K562 (cell line): ENCODE measurements around the gene SPIRE1. TPM values are rescaled to one million over a fixed set of nuclear protein-coding genes. Genes with fewer than 3 reads are reported as not detected.

ENCODE experiments used
- ATAC-seq: fragments of 200-7000 bp; cut with Tn5 transposase; 3 replicates; pipeline ENCODE4 v1.9.1; 2020; ENCODE audit warnings: moderate library complexity
- BruUV-seq: library from RNA; stranded (reverse); fragments of 400-500 nt; replicated peaks from 2 replicates; lab custom pipeline; 2021; lab: Mats Ljungman, UMichigan
- CTCF ChIA-PET: fragments of 300-600 bp; formaldehyde crosslinking; extraction: SDS; loops from one replicate; lab custom pipeline; 2021; ENCODE audit warnings: low intra/inter-chr PET ratio; lab: Yijun Ruan, JAX
- POLR2A ChIA-PET: fragments of 300-600, 350-650 bp; sonication (Branson Sonifier 250); formaldehyde crosslinking; extraction: SDS; loops from one replicate; lab custom pipeline; 2021; ENCODE audit warnings: antibody characterized with exemption, inconsistent platforms; lab: Yijun Ruan, JAX
- DNase-seq, 4 experiments: peaks; one replicate each; pipeline versions ENCODE4 v3.0.0 to v3.0.0-alpha.2; 2011 to 2018; ENCODE audit warnings: low spot score in 3 of 4, mixed read lengths in 3 of 4; ENCODE audit errors: extremely low read depth in 1 of 4
- FAIRE-seq: peaks from 2 replicates; lab custom pipeline; 2011; peaks lifted over from hg19 to GRCh38; lab: Jason Lieb, UNC
- H2AFZ ChIP-seq: 2 replicates; pipeline ENCODE4 v1.6.0; 2011; ENCODE audit warnings: low read depth, low read length, control low read depth, inconsistent platforms
- H3K27ac ChIP-seq: fragments of 200-600 bp; 3 replicates; pipeline ENCODE4 v1.8.0; 2011; ENCODE audit warnings: low read depth, mild to moderate bottlenecking, control low read depth, inconsistent platforms, low read length, moderate library complexity, mixed read lengths; ENCODE audit errors: extremely low read depth
- H3K27me3 ChIP-seq, 2 experiments: fragments of 300-600 bp in 1 of 2; 2 replicates in 1 of 2; 3 replicates in 1 of 2; pipeline versions ENCODE4 v1.6.0 to v1.8.0; 2011; ENCODE audit warnings: inconsistent platforms in 2 of 2, low read length in 2 of 2, mild to moderate bottlenecking in 1 of 2, mixed read lengths in 1 of 2, moderate library complexity in 1 of 2; ENCODE audit not compliant: control insufficient read depth in 2 of 2, insufficient read depth in 2 of 2
- H3K36me3 ChIP-seq: fragments of 300-600 bp; 3 replicates; pipeline ENCODE4 v1.8.0; 2011; ENCODE audit warnings: mild to moderate bottlenecking, low read length, inconsistent platforms; ENCODE audit not compliant: control insufficient read depth, insufficient read depth
- H3K4me1 ChIP-seq, 2 experiments: fragments of 200-600 bp in 1 of 2; replicated peaks in 1 of 2; 2 replicates in 1 of 2; 3 replicates in 1 of 2; pipeline versions ENCODE4 v1.5.1 to v1.8.0; 2011; ENCODE audit warnings: inconsistent platforms in 2 of 2, low read length in 2 of 2, mild to moderate bottlenecking in 1 of 2, mixed read lengths in 1 of 2, moderate library complexity in 1 of 2; ENCODE audit not compliant: control insufficient read depth in 2 of 2, insufficient read depth in 2 of 2
- H3K4me2 ChIP-seq: 2 replicates; pipeline ENCODE4 v1.6.1; 2011; ENCODE audit warnings: low read length, control low read depth, inconsistent platforms, mixed read lengths; ENCODE audit not compliant: insufficient read depth
- H3K4me3 ChIP-seq: fragments of 200-600 bp; sonication (generic), shearing (Covaris generic); 2 replicates; pipeline ENCODE4 v1.5.1; 2016; ENCODE audit warnings: control low read depth, inconsistent platforms
- H3K79me2 ChIP-seq: fragments of 200-600 bp; 3 replicates; pipeline ENCODE4 v1.8.0; 2011; ENCODE audit warnings: low read length, inconsistent platforms; ENCODE audit not compliant: control insufficient read depth, insufficient read depth
- H3K9ac ChIP-seq, 2 experiments: 2 replicates each; pipeline versions ENCODE4 v1.6.0 to v1.6.1; 2011; ENCODE audit warnings: low read depth in 2 of 2, low read length in 2 of 2, control low read depth in 1 of 2, inconsistent platforms in 1 of 2, mild to moderate bottlenecking in 1 of 2, mixed read lengths in 1 of 2; ENCODE audit not compliant: insufficient read depth in 1 of 2
- H3K9me1 ChIP-seq: one replicate; pipeline ENCODE4 v1.6.0; 2011; ENCODE audit warnings: inconsistent platforms, mild to moderate bottlenecking, low read length, moderate library complexity; ENCODE audit not compliant: control insufficient read depth, insufficient read depth
- H3K9me3 ChIP-seq: replicated peaks from 2 replicates; pipeline ENCODE4 v1.5.1; 2011; ENCODE audit warnings: low read depth, low read length, inconsistent platforms; ENCODE audit not compliant: control insufficient read depth, insufficient read depth
- H4K20me1 ChIP-seq: replicated peaks from 2 replicates; pipeline ENCODE4 v1.6.1; 2011; ENCODE audit warnings: low read length, inconsistent platforms, mixed read lengths; ENCODE audit not compliant: control insufficient read depth, insufficient read depth
- CCAR2 ChIP-seq: fragments of 200-400 bp; formaldehyde crosslinking; IDR thresholded peaks from 2 replicates; pipeline ENCODE4 v1.6.1; 2017; ENCODE audit warnings: mild to moderate bottlenecking, low read depth, low read length
- CGGBP1 ChIP-seq: fragments of 250-450 bp; sonication (Bioruptor Pico); IDR thresholded peaks from 2 replicates; pipeline ENCODE4 v1.9.0; 2021; ENCODE audit warnings: mild to moderate bottlenecking
- EZH2 ChIP-seq: IDR thresholded peaks from 2 replicates; pipeline ENCODE4 v1.6.1; 2012; ENCODE audit warnings: low read depth, mild to moderate bottlenecking, inconsistent platforms, low read length, borderline replicate concordance
- HNRNPL ChIP-seq: fragments of 200-400 bp; formaldehyde crosslinking; IDR thresholded peaks from 2 replicates; pipeline ENCODE4 v1.6.1; 2017; ENCODE audit warnings: low read depth, mild to moderate bottlenecking, low read length
- JUNB ChIP-seq: fragments of 450-650 bp; formaldehyde crosslinking; conservative IDR thresholded peaks from 2 replicates; pipeline ENCODE4 v1.4.0; 2020; ENCODE audit warnings: mild to moderate bottlenecking
- NR1H2 ChIP-seq: sonication (generic); formaldehyde crosslinking; IDR thresholded peaks from 2 replicates; pipeline ENCODE4 v1.4.0; 2020; ENCODE audit warnings: mild to moderate bottlenecking, missing genetic modification reagents
- ZBTB43 ChIP-seq: sonication (generic); formaldehyde crosslinking; IDR thresholded peaks from 2 replicates; pipeline ENCODE4 v1.8.0; 2023; ENCODE audit warnings: mild to moderate bottlenecking, missing genetic modification reagents
- in situ Hi-C: fragments of 300-500 bp; cut with MboI; formaldehyde crosslinking; loops from 4 replicates; pipeline ENCODE4 v1.15.0; 2018; ENCODE audit warnings: inconsistent platforms, mixed read lengths
- intact Hi-C: fragments of 100-400 bp; cut with micrococcal nuclease; formaldehyde crosslinking; loops from 2 replicates; pipeline ENCODE4 v1.14.2; 2022
- polyA plus RNA-seq, 8 experiments: library from polyadenylated mRNA; depleted of rRNA in 4 of 8; stranded (reverse) in 5 of 8; unstranded in 3 of 8; fragments of >200 nt; fragmentation: Nextera tagmentation in 2 of 8; fragmentation: Illumina TruSeq in 1 of 8; extraction: Ambion mirVana in 2 of 8; extraction: Trizol in 1 of 8; gene quantifications; 2 replicates each; pipeline versions ENCODE4 v1.2.1 to v1.2.3, GENCODE V29; 2011 to 2014; ENCODE audit warnings: inconsistent platforms in 1 of 8, missing spikeins in 1 of 8
- total RNA-seq, 7 experiments: library from RNA; depleted of rRNA in 6 of 7; stranded (reverse); fragments of >200 nt in 6 of 7; fragmentation: Illumina TruSeq in 2 of 7; extraction: Trizol in 2 of 7; gene quantifications; 2 replicates each; pipeline versions ENCODE4 v1.2.1 to v1.2.3, GENCODE V29; 2011 to 2021; ENCODE audit warnings: low replicate concordance in 1 of 7

The SPIRE1 gene
- total and polyA plus RNA-seq, 9 of the 15 experiments (the other 6 are each of a cell fraction or from before 2014, with no cell fraction given): 2.9 to 14.0 (median 10.2) TPM

GRCh38 chr18:12599966-12600365 lies 57.9 kb downstream of the SPIRE1 start (continued):
- TF ChIP-seq CCAR2 (no peak), EZH2 (no peak), CGGBP1 (CRISPR knock-in tag) (no peak), JUNB (CRISPR knock-in tag) (no peak)

GRCh38 chr18:12599543-12599942 lies 58.4 kb downstream of the SPIRE1 start:
- H3K9ac ChIP-seq: no peak overlapping the region
- no peaks in the 10 kb centered on the region for H3K9me1 ChIP-seq
- no peak for ATAC-seq
- no peaks in the 10 kb centered on the region for H3K27me3 ChIP-seq
- H3K27ac ChIP-seq: no peak overlapping the region
- H3K4me2 ChIP-seq: no peak overlapping the region
- in situ Hi-C loops: no loop called here
- TF ChIP-seq HNRNPL (no peak), NR1H2 (no peak), ZBTB43 (no peak)
- ChIA-PET POLR2A (interaction anchor here (1.1 to 1.4 kb wide), 2 partner anchors 8 to 17 kb away, joined by 3 to 4 read pairs; no protein-coding TSS in a partner anchor), CTCF (no interaction called here)
- H3K36me3 ChIP-seq: no peaks in the 10 kb centered on the region
- H3K79me2 ChIP-seq: no peaks in the 10 kb centered on the region
- no peak for FAIRE-seq
- intact Hi-C loops: no loop called here
- no peaks in the 10 kb centered on the region; a peak in 1 of 5 replicates for H3K4me1 ChIP-seq
- DNase-seq: no peak
- no peak overlapping the region for H3K4me3 ChIP-seq
- H3K9me3 ChIP-seq: no peaks in the 10 kb centered on the region
- no peak overlapping the region for H2AFZ ChIP-seq
- BruUV-seq: no TSS peak
- H4K20me1 ChIP-seq: no peaks in the 10 kb centered on the region
